Measurements from ENCODE around the gene BCL2. TPM values are rescaled to one million over a fixed set of nuclear protein-coding genes. Genes with fewer than 3 reads are reported as not detected.

BCL2 gene
- total RNA-seq, 1 experiment from 2014 or later: 2.5 TPM

- intact Hi-C loops (cut with micrococcal nuclease): no loop called here
- no TSS peak for BruUV-seq (replicated peaks)
- Histone ChIP-seq H3K9me2 (ENCODE audit: insufficient read depth) (no peaks in the 10 kb centered on the region; the same call in 1 of the 2 replicates), H3K9ac (ENCODE audit: low read length) (no peak overlapping the region), H3K9me3 (ENCODE audit: control insufficient read depth in 1 of 2, insufficient read depth in 1 of 2, low read depth in 1 of 2, low read length in 2 of 2) (no peaks in the 10 kb centered on the region), H3K4me1 (ENCODE audit: control insufficient read depth in 1 of 2, insufficient read depth in 2 of 2, low read length in 2 of 2) (no peaks in the 10 kb centered on the region), H3K27me3 (ENCODE audit: insufficient read depth, low read length) (0 out of 2 replicates have a peak, but pooled peaks cover 4% of the 10 kb centered on the region), H3K79me2 (ENCODE audit: insufficient read depth, low read length) (no peaks in the 10 kb centered on the region), H3K27ac (ENCODE audit: low read depth, low read length) (no peak overlapping the region), H2AFZ (ENCODE audit: low read depth, low read length, poor library complexity, severe bottlenecking) (no peak overlapping the region), H3K4me2 (ENCODE audit: low read length) (no peak overlapping the region), H4K20me1 (ENCODE audit: insufficient read depth) (no peaks in the 10 kb centered on the region), H3K4me3 (replicated peaks in 1 of 2; ENCODE audit: low read depth in 1 of 2, low read length in 2 of 2) (no peak overlapping the region), H3K36me3 (ENCODE audit: control insufficient read depth in 1 of 2, insufficient read depth in 2 of 2, low read length in 2 of 2) (no peaks in the 10 kb centered on the region)
- ChIA-PET POLR2A (no interaction called here), RAD21 (ENCODE audit: low non-redundant PET in 1 of 2, low total read pairs in 2 of 2, uncharacterized antibody in 2 of 2, unreplicated experiment in 2 of 2) (no interaction called here), CTCF (no interaction called here)
- no peak for TF ChIP-seq SRF (IDR thresholded peaks at IDR 0.05; ENCODE audit: low read depth)
- TF ChIP-seq ZNF274 (IDR thresholded peaks at IDR 0.05; ENCODE audit: low read depth, low read length): no peak
- TF ChIP-seq FOSL1 (IDR thresholded peaks at IDR 0.05; ENCODE audit: low read depth): no peak
- no peak for TF ChIP-seq SP1 (IDR thresholded peaks at IDR 0.05; ENCODE audit: low read depth)
- TF ChIP-seq EZH2 (IDR thresholded peaks at IDR 0.05): no peak
- no peak for TF ChIP-seq RAD21 (IDR thresholded peaks at IDR 0.05; ENCODE audit: low read depth)
- no peak for TF ChIP-seq CBX3 (IDR thresholded peaks at IDR 0.05; ENCODE audit: low read depth)
- no peak for TF ChIP-seq CEBPB (IDR thresholded peaks at IDR 0.05; ENCODE audit: low read depth)
- no peak for ATAC-seq
- no peak for DNase-seq (ENCODE audit: low read depth, low spot score)
These were observed 26.5 kb downstream of the BCL2 start for GRCh38 chr18:63292831-63293683.

GRCh38 chr18:63291278-63291677 is 28.3 kb downstream of the BCL2 start:
- RAD21 ChIA-PET (ENCODE audit: low non-redundant PET in 1 of 2, low total read pairs in 2 of 2, uncharacterized antibody in 2 of 2, unreplicated experiment in 2 of 2): no interaction called here
- no peaks in the 10 kb centered on the region for H4K20me1 ChIP-seq (ENCODE audit: insufficient read depth)
- TF ChIP-seq RAD21 (IDR thresholded peaks at IDR 0.05; ENCODE audit: low read depth) (no peak), EZH2 (IDR thresholded peaks at IDR 0.05) (no peak), REST (IDR thresholded peaks at IDR 0.05; ENCODE audit: low read depth) (no peak), JUND (IDR thresholded peaks at IDR 0.05) (no peak), CBX3 (IDR thresholded peaks at IDR 0.05; ENCODE audit: low read depth) (no peak), EZH2phosphoT487 (IDR thresholded peaks at IDR 0.05; ENCODE audit: borderline replicate concordance) (no peak), ZFX (IDR thresholded peaks at IDR 0.05) (no peak), ZNF274 (IDR thresholded peaks at IDR 0.05; ENCODE audit: low read depth, low read length) (no peak)
- TF ChIP-seq, protein P1, sequence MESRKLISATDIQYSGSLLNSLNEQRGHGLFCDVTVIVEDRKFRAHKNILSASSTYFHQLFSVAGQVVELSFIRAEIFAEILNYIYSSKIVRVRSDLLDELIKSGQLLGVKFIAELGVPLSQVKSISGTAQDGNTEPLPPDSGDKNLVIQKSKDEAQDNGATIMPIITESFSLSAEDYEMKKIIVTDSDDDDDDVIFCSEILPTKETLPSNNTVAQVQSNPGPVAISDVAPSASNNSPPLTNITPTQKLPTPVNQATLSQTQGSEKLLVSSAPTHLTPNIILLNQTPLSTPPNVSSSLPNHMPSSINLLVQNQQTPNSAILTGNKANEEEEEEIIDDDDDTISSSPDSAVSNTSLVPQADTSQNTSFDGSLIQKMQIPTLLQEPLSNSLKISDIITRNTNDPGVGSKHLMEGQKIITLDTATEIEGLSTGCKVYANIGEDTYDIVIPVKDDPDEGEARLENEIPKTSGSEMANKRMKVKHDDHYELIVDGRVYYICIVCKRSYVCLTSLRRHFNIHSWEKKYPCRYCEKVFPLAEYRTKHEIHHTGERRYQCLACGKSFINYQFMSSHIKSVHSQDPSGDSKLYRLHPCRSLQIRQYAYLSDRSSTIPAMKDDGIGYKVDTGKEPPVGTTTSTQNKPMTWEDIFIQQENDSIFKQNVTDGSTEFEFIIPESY (IDR thresholded peaks at IDR 0.05; ENCODE audit: extremely low read depth, insufficient replicate concordance, low read length): no peak
- TF ChIP-seq, protein P2, sequence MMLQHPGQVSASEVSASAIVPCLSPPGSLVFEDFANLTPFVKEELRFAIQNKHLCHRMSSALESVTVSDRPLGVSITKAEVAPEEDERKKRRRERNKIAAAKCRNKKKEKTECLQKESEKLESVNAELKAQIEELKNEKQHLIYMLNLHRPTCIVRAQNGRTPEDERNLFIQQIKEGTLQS (IDR thresholded peaks at IDR 0.05): no peak
- H3K27me3 ChIP-seq (ENCODE audit: insufficient read depth, low read length): peaks cover 12% of the 10 kb centered on the region; the same call in 1 of the 2 replicates
- no peak overlapping the region for H3K27ac ChIP-seq (ENCODE audit: low read depth, low read length)
- CTCF ChIA-PET: no interaction called here
- H3K9me2 ChIP-seq (ENCODE audit: insufficient read depth): no peaks in the 10 kb centered on the region; the same call in 1 of the 2 replicates
- H3K36me3 ChIP-seq (ENCODE audit: control insufficient read depth in 1 of 2, insufficient read depth in 2 of 2, low read length in 2 of 2): no peaks in the 10 kb centered on the region
- no peak overlapping the region for H3K9ac ChIP-seq (ENCODE audit: low read length)
- no peak for ATAC-seq
- H3K9me3 ChIP-seq (ENCODE audit: control insufficient read depth in 1 of 2, insufficient read depth in 1 of 2, low read depth in 1 of 2, low read length in 2 of 2): no peaks in the 10 kb centered on the region
- intact Hi-C loops (cut with micrococcal nuclease): no loop called here
- H3K4me3 ChIP-seq (replicated peaks in 1 of 2; ENCODE audit: low read depth in 1 of 2, low read length in 2 of 2): no peak overlapping the region
- H3K4me1 ChIP-seq (ENCODE audit: control insufficient read depth in 1 of 2, insufficient read depth in 2 of 2, low read length in 2 of 2): no peaks in the 10 kb centered on the region
- no peak for DNase-seq (ENCODE audit: low read depth, low spot score)
- POLR2A ChIA-PET: no interaction called here
- no peaks in the 10 kb centered on the region for H3K79me2 ChIP-seq (ENCODE audit: insufficient read depth, low read length)
- no TSS peak for BruUV-seq (replicated peaks)
- no peak overlapping the region for H3K4me2 ChIP-seq (ENCODE audit: low read length)
- no peak overlapping the region for H2AFZ ChIP-seq (ENCODE audit: low read depth, low read length, poor library complexity, severe bottlenecking)
